ENCODE results near the gene MAP2K5.

The MAP2K5 gene

DNA sequence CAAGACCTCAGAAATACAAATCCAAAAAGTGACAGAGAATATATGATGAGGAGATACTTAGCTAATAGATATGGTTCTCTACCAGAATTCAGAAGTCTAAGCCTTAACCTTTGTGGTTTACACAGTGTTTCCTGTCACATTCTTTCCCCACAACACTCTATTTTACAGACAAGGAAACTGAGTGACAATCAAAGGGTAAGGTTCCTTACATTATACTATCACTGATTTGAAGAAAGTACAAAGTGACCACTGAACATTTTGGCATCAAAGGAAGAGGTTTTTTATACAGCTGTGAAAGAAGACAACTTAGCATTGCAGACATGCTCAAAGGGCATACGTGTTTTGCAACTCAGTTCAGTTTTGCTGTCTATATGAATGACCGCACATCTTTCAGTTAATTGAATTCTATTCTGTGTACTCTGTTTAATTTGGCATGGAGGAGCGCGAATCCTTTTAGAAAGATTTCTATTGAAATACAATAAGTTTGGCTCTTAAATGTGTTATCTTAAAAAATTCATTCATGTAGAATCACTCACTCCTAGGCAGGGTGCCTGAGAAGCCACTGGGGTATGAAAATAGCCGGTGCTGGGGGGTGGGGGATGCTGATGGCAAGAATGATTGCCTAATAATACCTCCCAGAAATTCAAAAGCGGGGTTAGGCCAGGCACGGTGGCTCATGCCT, 216.3 kb downstream of the MAP2K5 start:
- DNase-seq (ENCODE audit: low read depth), result no peak

DNA sequence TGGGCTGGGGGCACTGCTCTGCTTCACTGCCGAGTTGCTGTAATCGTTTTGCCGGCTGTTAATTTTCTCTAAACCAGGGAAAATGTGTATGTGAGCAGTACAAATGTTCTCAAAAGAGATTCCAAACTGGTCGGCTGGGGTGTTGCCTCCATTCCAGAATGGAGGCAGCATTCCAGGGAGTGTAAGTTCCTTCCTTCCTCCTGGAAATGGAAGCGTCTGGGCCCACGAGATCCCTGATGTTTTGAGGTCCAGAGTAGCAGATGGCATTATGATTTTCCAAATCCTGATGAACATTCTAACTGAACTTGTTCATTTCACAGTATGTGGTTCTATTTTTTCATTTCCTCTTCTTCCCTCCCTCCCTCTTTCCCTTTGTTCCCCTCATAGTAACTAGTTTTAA, 218.4 kb downstream of the MAP2K5 start:
- DNase-seq (ENCODE audit: low read depth), result no peak

DNA sequence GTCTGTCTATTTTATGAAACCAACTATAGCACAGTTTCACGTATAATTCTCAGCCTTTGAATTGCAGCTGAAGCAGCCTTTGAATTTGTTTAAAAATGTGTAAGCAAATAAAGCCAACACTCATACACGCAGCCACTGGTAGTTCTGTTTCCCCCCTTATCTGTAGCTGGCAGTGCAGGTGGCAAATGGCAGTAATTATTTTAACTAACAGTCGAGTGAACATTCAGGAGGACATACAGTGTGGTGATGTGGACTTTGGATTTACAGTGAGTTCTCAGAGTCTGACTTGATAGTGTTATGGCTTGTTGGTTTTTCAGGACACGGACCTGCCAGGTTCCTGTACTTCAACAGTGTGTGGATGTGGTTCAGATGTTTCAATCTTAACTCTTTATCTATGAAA, 218.8 kb downstream of the MAP2K5 start:
- no peak for DNase-seq (ENCODE audit: low read depth)

DNA sequence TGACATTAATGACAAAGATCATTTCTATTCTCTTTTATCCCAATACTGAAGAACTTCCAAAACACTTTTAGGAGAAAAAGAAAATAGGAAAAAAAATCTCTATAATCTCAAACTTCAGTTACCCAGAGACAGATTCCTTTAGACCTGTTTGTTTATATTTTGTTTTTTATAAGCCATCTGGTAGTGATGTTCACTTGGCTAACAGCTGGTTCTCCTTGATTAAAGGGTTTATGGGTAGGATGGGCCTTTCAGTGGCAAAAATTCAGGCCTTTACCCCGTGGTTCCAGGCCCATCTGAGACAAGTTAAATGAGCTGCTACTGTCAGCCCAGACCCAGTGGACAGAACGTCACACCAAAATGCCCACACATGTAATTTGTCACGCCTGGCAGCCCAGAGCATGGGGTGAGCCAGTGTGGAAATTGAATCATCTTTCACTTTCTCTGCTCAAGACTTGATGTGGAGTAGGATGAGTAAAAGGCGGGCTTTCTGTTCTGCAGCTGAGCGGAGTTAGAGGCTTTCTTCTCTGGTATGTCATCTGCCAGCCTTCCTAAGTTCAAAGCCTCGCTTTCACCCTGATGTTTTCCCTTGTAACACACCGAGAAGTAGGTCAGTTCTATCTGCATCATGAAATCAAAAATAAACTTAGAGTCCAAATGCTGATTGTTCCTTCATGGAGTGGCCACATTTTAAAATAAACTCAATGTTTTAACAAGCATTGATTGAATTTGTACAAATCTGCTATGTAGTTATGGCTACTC, 220.3 kb downstream of the MAP2K5 start:
- no peak for DNase-seq (ENCODE audit: low read depth)

DNA sequence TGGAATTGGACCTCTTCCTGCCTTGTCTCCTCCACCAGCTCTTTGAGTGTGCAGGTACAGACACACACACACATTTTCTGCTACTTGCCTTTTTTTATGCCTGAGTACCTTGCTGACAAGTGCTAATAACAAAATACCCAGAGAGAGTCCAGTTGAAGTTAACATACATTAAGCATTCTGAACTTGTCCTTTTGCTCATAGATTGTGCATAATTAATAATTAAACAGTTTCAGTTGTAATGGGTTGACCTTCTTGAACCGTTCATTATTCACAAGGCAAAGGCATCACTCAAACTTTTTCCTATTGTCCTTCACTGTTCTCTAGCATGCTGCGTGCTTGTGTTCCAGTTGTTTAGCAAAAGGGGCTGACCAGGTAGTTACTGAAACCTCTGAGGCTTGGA, 223.2 kb downstream of the MAP2K5 start:
- no peak for DNase-seq (ENCODE audit: low read depth)

DNA sequence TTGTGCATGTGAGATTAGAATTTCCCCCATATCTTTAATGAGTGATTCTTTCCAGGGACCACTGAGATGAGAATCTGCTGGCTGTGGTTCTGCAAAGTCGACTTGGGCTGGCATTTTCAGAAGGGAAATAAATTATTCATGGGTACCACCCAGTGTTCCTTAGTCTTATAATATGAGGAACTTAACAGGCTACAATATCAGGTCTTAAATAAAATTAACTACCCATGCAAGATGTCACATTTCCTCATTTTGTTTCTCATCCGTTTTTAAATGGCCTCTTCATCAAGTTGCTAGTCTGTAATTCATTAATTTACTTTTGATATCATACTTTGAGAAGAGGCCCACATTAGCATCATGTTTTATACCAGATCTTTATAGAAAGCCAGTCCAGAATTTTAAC, 224.5 kb downstream of the MAP2K5 start:
- no peak for DNase-seq (ENCODE audit: low read depth)

DNA sequence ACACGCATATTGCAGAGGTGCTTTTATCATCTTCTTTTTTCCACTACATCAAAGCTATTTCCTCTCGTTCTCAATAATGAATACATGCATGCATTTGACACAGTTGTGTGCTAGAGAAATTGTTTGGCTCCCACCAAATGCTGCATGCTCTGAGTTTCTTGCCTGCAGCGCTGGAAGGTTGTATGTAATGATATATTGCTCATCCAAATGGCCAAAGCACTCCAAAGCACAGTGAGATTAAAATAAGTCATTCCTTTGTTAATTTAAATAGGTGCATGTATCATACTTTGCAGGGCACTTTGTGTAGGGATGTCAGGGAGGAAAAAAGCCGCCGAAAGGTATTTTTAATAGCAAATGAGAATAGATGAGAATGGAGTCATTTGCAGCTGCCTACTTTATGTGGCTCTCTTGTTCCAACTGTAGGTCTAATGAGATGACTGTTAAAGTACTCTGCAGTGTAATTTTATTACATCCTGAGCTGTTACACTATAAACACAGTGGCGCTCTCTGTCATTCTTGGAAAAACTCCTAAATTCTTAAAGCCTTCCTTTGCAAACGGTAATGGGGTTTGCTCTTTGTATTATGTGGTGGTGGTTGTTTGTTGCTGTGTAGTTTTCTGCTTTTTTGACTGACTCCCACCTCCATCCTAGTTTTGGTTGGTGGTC, 225.9 kb downstream of the MAP2K5 start:
- no peak for DNase-seq (ENCODE audit: low read depth)

DNA sequence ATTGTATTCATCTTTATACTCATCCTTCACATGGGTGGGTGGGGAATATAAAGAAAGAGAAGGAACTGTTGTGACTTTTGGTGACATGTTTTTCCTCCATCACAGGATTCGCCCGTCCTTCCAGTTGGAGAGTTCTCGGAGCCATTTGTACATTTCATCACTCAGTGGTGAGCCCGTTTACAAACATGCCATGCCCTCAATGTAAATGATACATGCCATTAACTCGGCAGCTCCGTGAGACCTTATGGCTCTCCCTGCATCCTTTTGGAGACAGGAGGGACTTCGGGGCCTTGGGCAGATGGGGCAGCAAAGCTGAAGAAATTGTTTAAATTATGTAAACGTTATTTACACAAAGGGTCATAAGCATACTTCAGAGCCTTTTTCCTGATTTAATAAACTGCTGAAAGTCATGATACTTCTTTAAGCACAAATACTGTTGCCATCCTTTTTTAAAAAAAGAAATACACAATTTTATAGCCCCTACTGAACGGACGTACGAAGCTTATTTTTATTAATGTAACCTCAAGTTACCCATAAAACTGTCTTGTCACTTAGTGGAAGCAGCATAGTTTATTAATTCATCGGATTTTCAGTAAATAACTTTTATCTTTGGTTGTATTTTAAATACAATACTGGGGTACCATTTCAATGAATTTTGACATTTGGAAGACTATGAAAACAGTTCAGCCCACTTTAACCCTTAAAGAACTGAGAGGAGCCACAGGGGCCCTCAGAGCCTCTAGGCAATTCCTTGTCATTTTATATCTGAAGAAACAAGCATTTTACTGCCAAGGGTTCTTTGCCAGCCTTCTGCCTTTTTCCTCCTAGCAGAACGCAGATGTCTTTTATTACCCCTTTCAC, 227.2 kb downstream of the MAP2K5 start:
- DNase-seq (ENCODE audit: low read depth), result no peak

DNA sequence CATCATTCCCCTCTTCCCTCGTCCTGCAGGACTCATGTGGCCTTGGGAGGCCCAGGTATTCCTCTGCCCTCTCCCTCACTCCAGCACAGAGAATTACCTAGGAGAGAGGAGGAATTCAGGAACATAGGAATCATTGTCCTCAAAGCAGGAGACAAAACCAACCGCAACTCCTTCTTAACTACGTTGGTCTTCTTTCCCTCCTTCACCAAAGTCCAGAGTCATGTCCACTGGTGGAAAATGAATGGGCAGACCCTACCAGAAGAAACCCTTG, 227.8 kb downstream of the MAP2K5 start:
- no peak for DNase-seq (ENCODE audit: low read depth)

DNA sequence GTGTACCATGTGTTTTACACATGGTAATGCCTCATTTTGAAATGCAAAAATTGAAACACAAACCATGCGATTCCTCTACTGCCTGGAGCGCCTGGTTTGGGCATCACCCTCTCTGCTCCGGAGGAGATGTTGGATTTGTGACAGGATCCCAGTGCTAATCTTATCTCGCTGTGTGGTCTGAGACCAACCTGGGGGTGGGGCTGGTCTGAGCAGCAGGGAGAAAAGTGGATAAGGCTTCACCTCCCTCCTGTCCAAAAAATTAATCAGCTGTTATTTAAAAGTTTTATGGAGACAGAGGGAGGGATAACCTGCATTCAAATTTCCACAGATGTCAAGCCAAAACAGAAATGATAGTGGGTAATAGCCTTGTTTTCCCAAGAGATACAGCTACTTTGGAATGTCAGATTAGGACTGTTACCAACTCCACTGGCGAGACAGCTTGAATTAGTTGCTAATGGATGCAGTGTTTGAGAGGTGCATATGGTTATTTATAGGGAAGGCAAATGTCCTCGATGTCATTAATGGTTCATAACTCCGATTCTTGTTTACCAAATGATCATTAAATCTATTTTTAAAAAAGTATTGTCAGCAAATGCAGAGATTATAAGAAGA, 228.8 kb downstream of the MAP2K5 start:
- DNase-seq (ENCODE audit: low read depth), result no peak

DNA sequence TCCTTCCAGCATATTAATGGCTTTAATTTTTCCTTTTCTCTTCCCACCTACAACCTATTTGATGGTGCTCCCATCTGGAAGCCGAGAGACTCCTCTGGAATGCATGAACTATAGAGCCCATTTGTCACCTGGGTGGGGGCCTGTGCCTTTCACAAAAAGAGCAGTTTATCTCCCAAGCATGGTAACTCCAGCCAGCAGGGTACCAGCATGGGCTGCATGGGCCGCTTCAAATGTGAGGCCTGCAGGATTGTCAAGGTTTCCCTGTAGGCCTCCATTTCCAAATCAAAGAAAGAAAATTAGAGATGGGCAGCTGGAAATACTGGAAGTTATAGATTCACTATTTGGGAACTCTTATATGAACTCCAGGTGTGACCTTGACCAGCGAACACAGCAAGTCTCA, 232.1 kb downstream of the MAP2K5 start:
- DNase-seq (ENCODE audit: low read depth), result no peak

DNA sequence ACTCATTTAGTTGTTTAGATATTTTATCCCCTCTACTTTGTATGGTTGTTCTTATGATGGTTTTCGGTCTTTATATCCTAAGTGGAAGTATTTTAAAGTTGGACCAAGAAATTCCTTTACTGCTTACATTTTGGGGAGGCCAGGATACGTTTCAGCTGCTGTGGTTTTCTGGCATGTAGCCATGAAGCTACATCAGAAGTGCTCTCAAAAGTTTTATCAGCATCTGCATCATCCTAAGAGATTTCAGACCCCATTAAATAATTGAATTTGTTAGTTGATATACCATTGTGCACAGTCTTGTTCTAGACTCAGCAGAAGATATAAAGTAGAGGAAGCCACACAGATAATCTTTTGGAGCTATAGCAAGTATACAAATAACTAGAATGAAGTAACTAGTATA, 232.7 kb downstream of the MAP2K5 start:
- no peak for DNase-seq (ENCODE audit: low read depth)

DNA sequence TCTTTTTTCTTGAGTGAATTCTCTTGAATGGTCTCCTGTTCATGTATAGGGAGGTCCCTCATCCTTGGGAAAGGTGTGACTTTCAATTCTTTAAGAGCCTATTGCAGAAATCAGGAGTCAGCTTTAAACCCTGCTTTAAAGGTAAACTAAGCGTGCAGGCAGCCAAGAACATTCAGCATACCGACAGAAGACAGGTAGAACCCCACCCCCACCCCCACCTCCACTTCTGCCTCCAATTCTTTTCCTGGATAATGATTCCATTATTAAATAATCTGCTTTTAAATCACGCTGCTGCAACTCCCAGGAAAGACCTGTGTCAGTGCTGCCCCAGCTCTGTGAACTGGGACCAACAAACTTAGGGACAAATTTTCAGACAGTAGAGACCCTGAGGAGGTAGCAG, 233.5 kb downstream of the MAP2K5 start:
- no peak for DNase-seq (ENCODE audit: low read depth)

DNA sequence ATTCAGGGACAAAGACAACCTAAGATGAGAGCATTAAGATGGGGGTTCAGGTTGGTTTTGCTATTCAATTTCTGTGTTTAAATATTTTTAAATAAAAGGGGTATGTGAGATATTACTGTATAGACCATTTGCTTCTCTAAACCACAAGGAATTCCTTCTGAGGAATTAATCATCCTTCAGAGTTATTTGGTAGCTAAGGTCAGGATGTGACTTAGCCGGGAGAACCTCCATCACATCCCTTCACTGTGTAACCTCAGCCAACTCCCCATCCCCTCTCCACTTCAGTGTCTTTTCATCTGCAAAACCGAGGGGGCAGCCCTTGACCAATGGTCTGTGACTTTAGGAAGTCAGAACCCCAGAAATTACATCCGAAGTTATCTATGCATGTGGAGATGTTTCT, 234.1 kb downstream of the MAP2K5 start:
- no peak for DNase-seq (ENCODE audit: low read depth)

DNA sequence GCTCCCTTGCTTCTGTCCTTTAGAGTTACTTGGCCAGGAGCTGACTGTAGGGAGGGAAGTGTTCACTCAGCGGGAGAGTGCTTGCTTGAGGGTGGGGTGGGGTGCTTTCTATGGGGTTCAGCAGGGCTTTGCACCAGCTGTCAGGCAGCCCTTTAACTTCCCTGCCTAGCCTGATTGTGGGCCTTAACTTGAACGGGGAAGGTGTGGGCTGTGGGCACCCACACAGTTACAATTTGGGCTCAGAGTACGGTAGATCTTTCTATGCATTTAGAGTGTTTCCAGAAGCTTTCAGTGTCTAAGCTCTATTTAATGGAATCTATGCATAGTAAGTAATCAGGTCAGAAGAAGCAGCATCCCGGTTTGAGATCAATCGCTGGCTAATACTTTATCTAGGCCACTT, 234.6 kb downstream of the MAP2K5 start:
- DNase-seq (ENCODE audit: low read depth), result no peak

DNA sequence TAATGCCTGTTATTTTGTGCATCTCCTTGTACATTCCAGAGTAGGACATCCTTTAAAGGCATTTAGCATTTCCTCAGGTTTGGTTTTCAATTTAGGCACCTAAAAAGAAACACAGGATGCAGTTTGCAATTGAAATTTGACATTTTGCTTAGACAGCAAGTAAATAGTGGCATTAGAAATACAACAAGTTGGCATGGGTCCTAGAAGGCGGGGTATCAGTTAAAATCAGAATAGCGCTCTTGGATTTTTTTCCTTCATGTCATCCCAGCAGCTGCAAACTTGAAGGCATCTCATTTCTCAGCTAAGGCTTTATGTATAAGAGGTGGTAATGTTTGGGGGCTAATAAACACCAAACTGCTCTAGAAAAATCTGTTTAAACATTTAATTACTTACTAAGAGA, 235.3 kb downstream of the MAP2K5 start:
- DNase-seq (ENCODE audit: low read depth), result no peak

DNA sequence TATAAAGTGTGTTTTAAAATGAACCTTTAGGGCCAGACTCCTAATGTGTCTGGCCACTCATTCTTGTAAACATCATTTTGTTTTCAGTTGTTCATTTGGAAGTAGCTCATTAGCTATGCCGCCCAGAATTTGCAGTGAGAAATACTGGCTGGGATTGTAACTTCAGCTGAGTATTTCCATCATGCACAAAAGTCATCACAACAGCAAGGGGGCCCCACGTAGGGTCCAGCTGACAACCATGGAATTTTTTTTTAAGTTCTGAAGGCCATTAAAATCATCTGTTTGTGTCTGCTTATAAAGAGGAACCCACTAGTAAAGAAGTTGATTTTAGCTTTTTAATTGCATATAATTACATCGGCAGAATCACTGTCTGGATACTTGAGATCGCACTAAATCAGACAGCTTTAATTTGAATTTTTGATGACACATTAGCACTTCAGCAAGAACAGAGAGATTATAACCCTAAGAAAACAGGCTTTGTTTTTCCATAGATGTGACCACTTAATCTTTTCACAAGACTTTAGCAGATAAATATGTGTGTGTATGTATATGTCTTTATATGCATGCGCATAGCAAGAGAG, 236.6 kb downstream of the MAP2K5 start:
- DNase-seq (ENCODE audit: low read depth), result no peak

DNA sequence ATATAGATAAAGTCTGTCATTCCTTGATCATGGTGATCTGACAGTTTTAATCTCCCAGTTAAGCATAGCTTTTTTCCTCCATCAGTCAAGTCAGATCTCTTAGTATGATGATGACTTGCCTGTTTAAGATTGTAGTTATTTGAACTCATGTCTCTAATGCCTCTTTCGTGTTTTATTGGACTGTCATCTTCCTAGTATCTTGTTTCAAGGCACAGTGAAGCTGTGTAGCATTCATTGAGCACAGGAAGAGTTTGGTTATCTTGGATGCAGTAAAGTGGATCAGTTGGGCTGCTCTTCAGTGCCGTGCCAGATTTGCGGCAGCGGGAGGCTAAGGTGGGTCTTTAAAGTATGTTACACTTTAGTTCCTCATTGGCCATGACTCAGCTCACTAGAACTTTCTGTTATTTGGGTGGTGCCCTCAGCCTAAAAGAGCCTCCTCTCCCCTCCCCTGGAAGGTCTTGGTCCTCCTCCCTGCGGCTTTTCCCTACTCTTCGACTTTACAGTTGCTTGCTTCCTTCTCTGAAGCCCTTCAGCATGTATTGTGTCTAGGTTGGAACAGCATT, 237.1 kb downstream of the MAP2K5 start:
- DNase-seq (ENCODE audit: low read depth), result no peak

DNA sequence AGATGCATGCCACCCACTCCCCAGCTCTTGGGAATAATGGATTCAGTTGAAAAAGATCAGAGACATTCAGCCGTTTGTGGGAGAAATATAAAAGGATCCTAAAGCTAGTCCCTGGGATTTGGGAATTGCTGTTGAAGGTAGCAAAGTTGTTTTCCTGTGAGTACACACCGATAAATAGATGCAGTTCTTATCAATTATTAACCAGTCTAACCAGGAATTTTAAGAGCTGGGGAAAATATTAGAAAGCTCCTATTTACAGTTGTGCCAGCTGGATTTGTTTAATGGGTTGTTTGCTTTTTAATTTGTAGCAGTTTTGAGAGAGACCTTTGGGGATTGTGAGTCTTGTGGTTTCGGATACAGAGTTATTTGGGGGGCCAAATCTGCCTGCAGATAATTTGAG, 238.6 kb downstream of the MAP2K5 start:
- no peak for DNase-seq (ENCODE audit: low read depth)

DNA sequence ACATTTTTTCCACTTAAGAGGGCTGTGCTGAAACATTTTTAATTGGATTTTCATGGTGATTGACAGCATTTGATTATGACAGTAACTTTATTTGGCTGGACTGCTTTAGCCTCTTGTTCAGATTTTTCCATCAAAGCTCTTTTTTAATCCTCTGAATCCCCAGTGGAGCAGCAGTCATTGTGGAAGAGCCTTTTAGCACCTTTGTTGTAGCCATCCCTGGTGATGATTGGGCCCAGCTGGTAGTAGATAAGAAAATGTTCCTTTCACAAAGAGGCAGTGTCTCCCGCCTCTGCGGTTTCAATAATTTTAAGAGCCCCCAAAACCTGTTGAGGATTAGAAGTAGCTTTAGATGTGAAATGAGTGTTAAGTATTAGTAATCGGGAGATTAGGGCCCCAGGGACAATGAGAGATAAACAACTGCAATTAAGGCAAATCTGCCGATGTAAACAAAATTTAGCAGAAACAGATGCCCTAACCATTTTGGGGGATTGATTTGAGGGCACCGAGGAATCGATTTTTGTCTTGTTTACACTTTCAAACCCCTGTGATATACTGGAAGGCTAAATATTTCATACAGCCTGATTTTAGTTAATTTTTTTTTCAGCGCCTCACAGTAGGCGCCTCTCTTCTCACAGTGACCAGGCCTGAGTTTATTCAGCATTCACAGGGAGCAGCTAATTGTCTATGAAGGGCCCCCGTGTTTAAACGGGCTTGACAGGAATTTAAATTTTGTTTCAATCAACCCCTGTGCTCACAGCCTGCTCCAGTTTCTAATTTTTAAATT, 239.6 kb downstream of the MAP2K5 start:
- no peak for DNase-seq (ENCODE audit: low read depth)

DNA sequence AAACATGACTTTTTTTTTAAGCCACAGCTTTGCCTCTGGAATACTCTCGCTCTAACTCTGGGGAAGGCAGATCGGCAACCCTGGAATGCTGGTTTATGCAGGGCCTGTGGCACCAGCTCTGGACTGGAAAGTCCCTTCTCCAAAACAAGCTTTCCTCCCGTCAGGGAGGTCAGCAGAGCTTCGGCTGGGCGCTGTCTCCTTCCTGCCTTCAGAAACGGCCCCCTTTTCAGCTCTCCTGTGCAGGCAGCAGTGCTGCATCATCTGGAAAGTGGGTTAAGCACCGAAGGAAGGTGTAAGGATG, 240.1 kb downstream of the MAP2K5 start:
- no peak for DNase-seq (ENCODE audit: low read depth)
